ENCODE data around the gene ANK3. TPM values are rescaled to one million over a fixed set of nuclear protein-coding genes. Genes with fewer than 3 reads are reported as not detected.

ANK3 gene
- total RNA-seq, 1 experiment from 2014 or later = 69.6 TPM

- TF ChIP-seq, protein P1, sequence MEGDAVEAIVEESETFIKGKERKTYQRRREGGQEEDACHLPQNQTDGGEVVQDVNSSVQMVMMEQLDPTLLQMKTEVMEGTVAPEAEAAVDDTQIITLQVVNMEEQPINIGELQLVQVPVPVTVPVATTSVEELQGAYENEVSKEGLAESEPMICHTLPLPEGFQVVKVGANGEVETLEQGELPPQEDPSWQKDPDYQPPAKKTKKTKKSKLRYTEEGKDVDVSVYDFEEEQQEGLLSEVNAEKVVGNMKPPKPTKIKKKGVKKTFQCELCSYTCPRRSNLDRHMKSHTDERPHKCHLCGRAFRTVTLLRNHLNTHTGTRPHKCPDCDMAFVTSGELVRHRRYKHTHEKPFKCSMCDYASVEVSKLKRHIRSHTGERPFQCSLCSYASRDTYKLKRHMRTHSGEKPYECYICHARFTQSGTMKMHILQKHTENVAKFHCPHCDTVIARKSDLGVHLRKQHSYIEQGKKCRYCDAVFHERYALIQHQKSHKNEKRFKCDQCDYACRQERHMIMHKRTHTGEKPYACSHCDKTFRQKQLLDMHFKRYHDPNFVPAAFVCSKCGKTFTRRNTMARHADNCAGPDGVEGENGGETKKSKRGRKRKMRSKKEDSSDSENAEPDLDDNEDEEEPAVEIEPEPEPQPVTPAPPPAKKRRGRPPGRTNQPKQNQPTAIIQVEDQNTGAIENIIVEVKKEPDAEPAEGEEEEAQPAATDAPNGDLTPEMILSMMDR (IDR thresholded peaks at IDR 0.05) = no peak
Observed at GRCh38 chr10:60134548-60134947, 255.1 kb downstream of the ANK3 start (continued).

DNA sequence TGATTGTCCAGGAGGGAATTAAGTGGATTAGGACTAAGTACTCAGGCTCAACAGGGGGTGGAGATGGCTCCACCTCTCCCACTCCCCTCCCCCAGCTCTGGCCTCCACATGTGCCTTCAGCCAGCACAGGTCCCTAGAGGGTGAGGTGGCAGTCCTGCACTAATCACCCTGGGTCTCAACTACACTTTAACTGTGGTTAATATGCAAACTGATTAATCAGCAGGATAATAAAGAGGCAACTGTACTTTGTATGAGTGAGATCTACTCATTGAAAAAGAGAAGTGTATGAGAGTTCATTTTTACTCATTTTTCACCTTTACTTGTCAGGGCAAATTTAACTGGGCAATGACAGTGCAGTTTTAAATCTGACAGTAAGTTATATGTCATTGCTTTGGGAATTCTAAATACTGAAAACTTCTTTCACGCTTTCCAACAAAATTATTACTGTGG lies 259.5 kb downstream of the ANK3 start:
- Mint-ChIP-seq H3K4me3 (peak overlapping the region; percentile 37), H3K4me1 (peaks cover 23% of the 10 kb centered on the region), H3K36me3 (peaks cover 19% of the 10 kb centered on the region; the same call in 1 of the 2 replicates), H3K27me3 (ENCODE audit: low read depth) (no peaks in the 10 kb centered on the region), H3K27ac (peak overlapping the region; percentile 91), H3K9me3 (no peaks in the 10 kb centered on the region)
- CTCF ChIA-PET = interaction anchor here (1.4 kb wide), 1 partner anchor 74 kb away, joined by 3 read pairs; no protein-coding TSS in a partner anchor
- peak; percentile 97 for ATAC-seq
- POLR2A ChIA-PET = no interaction called here
- DNase-seq (ENCODE audit: low spot score) = peak; percentile 57
- TF ChIP-seq TCF7 (CRISPR knock-in tag; IDR thresholded peaks at IDR 0.05; ENCODE audit: low read depth) (no peak), SP1 (CRISPR knock-in tag; conservative IDR thresholded peaks at IDR 0.05) (no peak), ZBTB43 (CRISPR knock-in tag; IDR thresholded peaks at IDR 0.05) (no peak), STAT6 (CRISPR knock-in tag; conservative IDR thresholded peaks at IDR 0.05; ENCODE audit: low read depth) (no peak), TEAD4 (CRISPR knock-in tag; IDR thresholded peaks at IDR 0.05) (no peak), TP53 (CRISPR knock-in tag; IDR thresholded peaks at IDR 0.05) (no peak), ZNF219 (CRISPR knock-in tag; IDR thresholded peaks at IDR 0.05; ENCODE audit: borderline replicate concordance) (no peak), ZMAT4 (CRISPR knock-in tag; IDR thresholded peaks at IDR 0.05) (no peak), ETV6 (CRISPR knock-in tag; IDR thresholded peaks at IDR 0.05) (no peak), IRF2 (CRISPR knock-in tag; IDR thresholded peaks at IDR 0.05; ENCODE audit: borderline replicate concordance, low read depth) (no peak), GABPB1 (CRISPR knock-in tag; IDR thresholded peaks at IDR 0.05) (no peak), ZBTB21 (CRISPR knock-in tag; IDR thresholded peaks at IDR 0.05; ENCODE audit: borderline replicate concordance) (no peak), RORB (CRISPR knock-in tag; IDR thresholded peaks at IDR 0.05) (no peak), CREB1 (CRISPR knock-in tag; IDR thresholded peaks at IDR 0.05) (no peak)
- TF ChIP-seq, protein P2, sequence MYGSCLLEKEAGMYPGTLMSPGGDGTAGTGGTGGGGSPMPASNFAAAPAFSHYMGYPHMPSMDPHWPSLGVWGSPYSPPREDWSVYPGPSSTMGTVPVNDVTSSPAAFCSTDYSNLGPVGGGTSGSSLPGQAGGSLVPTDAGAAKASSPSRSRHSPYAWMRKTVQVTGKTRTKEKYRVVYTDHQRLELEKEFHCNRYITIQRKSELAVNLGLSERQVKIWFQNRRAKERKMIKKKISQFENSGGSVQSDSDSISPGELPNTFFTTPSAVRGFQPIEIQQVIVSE (CRISPR knock-in tag; IDR thresholded peaks at IDR 0.05; ENCODE audit: borderline replicate concordance) = no peak
- TF ChIP-seq, protein P3, sequence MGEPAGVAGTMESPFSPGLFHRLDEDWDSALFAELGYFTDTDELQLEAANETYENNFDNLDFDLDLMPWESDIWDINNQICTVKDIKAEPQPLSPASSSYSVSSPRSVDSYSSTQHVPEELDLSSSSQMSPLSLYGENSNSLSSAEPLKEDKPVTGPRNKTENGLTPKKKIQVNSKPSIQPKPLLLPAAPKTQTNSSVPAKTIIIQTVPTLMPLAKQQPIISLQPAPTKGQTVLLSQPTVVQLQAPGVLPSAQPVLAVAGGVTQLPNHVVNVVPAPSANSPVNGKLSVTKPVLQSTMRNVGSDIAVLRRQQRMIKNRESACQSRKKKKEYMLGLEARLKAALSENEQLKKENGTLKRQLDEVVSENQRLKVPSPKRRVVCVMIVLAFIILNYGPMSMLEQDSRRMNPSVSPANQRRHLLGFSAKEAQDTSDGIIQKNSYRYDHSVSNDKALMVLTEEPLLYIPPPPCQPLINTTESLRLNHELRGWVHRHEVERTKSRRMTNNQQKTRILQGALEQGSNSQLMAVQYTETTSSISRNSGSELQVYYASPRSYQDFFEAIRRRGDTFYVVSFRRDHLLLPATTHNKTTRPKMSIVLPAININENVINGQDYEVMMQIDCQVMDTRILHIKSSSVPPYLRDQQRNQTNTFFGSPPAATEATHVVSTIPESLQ (CRISPR knock-in tag; IDR thresholded peaks at IDR 0.05) = no peak
- TF ChIP-seq, protein P4, sequence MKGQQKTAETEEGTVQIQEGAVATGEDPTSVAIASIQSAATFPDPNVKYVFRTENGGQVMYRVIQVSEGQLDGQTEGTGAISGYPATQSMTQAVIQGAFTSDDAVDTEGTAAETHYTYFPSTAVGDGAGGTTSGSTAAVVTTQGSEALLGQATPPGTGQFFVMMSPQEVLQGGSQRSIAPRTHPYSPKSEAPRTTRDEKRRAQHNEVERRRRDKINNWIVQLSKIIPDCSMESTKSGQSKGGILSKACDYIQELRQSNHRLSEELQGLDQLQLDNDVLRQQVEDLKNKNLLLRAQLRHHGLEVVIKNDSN (CRISPR knock-in tag; IDR thresholded peaks at IDR 0.05) = no peak
- TF ChIP-seq, protein P5, sequence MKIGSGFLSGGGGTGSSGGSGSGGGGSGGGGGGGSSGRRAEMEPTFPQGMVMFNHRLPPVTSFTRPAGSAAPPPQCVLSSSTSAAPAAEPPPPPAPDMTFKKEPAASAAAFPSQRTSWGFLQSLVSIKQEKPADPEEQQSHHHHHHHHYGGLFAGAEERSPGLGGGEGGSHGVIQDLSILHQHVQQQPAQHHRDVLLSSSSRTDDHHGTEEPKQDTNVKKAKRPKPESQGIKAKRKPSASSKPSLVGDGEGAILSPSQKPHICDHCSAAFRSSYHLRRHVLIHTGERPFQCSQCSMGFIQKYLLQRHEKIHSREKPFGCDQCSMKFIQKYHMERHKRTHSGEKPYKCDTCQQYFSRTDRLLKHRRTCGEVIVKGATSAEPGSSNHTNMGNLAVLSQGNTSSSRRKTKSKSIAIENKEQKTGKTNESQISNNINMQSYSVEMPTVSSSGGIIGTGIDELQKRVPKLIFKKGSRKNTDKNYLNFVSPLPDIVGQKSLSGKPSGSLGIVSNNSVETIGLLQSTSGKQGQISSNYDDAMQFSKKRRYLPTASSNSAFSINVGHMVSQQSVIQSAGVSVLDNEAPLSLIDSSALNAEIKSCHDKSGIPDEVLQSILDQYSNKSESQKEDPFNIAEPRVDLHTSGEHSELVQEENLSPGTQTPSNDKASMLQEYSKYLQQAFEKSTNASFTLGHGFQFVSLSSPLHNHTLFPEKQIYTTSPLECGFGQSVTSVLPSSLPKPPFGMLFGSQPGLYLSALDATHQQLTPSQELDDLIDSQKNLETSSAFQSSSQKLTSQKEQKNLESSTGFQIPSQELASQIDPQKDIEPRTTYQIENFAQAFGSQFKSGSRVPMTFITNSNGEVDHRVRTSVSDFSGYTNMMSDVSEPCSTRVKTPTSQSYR (CRISPR knock-in tag; IDR thresholded peaks at IDR 0.05) = no peak

Measured in WTC11 (cell line).